Stimulated activated CD4-positive, alpha-beta T cell treated with anti-CD3 and anti-CD28 coated beads, TNF-alpha, amount 100 ng/mL, for 48 hours (primary cell): ENCODE data around the gene PKIB.
"Not testable (repeated sequence)": the region's sequence is repeated elsewhere in the genome, so short reads cannot be mapped to it uniquely, and the experiment has no call there.

Experiments
- DNase-seq, 3 donors: peaks; one replicate each; pipeline ENCODE4 v3.0.0-alpha.2; 2020; ENCODE audit warnings: low read depth in 3 of 3

Gene PKIB

DNA sequence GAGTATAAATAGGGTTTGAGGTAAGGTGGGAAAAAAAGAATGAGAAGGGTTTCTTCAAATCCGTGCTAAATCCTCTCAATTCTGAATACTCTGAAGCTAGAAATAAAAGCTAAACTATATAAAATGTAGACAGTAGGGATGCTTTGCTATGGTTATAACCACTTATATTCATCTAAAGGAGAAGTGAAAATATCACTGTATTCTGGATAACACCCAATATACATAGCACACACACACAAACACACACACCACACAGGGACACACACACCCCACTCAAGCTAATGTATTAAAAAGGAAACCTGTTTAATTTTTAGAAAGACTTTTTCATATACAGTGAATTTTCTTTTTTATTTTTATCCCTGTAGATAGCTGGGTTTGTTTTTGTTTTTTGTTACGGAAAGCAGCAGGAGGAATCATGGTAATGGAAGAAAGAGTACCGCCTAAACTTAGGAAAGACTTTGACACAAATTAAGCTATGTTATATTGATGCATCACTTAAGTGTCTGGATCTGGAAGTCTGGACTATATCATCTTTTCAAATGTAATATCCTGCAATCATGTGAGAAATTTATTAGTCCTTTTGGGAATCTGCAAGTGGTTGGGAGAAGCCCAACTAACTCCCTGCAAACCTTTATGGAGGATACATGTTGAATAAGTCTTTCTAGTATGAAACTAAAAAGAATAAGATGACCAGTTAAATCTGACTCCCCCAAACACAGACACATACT is 100.9 kb downstream of the PKIB start:
- no peak for DNase-seq

DNA sequence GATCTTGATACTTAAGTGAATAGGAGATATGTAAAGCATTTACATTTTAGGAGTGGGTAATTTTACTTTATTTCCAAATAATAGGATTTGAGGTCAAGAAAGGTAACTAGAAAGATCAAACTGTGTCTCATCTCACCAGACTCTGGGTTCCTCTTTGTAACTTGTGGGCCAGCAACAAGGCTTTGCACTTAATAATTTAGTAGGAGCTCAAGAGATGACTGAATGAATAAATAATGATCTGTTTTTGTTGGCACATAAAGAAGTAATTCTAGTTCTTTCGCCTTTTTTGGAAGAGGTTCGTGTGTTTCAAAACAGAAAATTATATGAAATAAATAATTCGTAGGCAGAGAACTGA is 101.9 kb downstream of the PKIB start:
- DNase-seq = no peak

DNA sequence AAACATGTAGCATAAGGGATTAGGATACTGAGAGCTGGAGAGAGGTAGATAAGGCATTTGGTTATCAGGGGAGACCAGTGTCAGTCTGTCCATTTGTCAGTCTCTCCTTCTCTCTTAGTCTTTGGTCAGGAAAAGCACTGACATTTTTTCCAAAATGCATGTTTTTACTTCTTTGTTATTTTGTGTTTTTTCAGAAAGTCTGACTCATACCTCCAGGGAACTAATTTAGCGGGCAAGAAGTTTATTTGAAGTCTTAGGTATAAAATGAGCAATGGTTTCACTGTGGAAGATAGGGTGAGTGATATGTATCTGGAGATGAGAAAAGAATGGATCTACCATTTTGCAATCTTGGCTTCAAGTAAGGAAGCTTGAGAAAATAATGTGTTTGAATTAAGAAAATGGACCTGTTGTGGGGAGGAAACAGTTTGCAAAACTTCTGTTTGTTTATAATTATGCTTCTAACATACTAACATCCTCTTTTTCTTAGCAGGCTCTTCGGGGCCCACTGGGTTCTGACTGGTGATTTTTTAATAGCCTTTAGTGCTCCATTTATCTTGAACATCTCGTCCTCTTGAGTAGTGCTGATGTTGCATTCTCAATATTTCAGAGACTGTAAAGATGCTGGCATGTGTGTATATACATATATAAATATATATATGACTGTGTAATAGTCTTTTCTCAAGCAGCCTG is 102.4 kb downstream of the PKIB start:
- DNase-seq = no peak

DNA sequence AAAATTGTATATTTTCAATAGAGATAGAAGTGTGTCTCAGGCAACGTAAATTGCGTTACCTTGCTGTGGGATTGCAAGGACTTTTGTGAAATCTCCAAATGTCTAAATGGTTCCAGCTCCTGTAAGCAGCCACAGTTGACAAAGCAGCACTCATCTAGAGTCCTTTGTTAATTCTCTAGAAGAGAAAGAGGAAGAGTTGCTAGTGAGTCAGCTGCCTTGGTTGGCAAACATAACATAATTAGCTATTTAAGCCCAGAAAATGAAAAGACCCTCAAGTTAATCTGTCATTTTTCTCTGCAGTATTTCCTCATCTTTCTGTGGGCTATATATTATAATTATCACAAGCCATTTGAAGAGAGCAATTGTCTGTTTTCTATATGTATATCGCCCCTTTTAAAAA is 102.9 kb downstream of the PKIB start:
- DNase-seq = no peak

DNA sequence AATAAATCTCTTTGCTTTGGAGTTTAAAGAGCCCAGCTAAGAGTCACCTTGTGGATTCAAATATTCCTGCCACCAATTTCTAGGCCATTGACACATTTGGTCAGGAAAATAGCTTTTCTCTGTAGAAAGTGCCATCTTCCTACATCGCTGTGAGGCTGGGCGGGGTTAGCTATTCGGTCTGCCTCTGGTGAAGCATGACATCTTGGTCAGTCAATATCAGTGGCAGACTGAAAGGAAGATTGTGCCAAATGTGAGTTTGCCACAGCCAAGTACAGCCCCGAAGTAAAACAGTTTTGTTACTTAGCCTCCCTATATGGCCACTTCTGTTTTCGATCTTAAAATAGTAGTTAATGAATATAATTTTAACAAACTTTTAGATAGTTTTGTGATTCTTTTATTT is 103.9 kb downstream of the PKIB start:
- DNase-seq = no peak

DNA sequence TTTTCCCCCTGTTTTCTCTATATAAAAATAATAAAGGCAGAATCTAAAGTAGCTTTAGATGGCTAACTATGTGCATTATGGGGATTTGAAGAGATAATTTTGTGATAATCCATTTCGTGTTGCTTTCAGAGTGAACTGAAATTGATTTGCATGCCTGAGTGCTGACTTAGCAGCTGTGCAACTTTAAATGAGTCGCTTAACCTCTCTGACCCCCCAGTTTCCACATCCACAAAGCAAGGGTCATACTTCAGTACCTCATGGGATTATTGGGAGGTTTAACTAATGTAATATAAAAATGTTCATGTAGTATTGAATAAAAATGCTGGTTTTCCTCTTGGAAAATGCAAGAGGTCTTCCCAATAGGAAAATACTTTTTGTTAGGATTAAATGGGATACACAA is 105.5 kb downstream of the PKIB start:
- no peak for DNase-seq

DNA sequence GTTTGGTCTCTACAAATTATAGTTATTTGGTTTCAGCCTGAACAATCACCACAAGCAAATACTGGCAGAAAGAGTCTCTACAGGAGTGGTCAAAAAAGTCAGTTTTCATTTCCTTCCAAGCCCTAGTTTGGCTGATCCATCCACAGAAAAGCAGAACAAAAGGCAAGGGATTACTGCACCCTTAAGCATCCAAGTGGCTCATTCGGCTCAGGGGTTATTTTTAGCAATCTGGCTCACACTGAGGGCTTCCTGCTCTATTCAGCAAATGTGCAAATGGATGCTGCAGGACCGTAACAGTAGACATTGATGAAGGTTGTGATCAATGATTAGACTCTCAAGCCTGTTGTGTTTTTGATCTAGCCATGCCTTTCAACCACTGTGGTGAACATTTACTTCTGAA is 107.1 kb downstream of the PKIB start:
- no peak for DNase-seq

DNA sequence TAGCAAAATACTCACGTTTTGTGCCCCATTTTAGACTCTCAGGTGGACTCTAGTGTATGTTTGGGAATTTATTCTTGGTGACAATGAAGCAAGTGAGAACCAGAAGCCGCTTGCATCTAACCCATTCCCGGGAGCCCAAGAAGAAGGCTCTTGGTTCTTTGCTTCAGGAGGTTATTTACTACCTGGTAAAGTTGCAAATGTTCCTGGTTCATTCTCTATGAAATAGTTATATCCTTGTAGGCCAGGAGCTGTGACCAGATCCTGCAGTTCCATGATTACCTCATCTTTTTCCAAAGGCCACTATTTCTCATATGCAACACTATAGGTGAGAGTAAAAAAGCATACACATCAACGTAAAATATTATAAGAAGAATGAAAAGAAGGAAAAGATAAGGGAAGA is 108.4 kb downstream of the PKIB start:
- no peak for DNase-seq

DNA sequence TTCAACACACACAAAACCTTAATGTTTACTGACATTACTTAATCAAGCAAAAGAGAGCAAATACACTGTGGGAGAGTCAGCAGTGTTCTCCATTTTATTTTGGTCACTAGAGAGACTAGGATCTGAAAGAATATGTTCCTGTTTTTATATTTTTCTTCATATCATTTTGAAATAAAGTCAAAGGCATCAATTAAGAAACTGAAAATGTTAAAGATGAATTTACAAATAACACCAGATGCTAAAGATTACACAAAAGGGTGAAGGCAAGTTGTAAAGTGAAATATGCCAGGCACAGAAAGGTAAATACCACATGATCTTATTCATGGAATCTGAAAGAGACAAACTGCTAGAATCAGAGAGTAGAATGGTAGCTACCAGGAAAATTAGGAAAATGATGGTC is 109.0 kb downstream of the PKIB start:
- no peak for DNase-seq

DNA sequence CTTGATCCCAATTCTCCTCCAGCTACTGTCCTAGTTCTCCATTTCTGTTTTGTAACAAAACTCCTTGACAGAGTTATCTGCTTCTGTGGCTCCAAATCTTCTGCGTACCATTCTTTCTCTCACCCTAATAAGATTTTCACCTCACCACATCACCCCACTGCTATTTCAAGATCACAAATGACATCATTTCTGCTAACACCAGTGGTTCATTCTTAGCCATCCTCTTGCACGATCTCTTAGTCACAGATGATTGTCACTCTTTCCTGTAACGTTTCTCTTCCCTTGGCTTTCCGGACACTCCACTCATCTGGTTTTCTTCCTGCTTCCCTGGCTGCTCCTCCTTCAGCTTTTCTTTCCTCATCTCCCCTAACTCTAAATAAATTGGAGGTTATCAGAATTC is 112.5 kb downstream of the PKIB start:
- DNase-seq = no peak

DNA sequence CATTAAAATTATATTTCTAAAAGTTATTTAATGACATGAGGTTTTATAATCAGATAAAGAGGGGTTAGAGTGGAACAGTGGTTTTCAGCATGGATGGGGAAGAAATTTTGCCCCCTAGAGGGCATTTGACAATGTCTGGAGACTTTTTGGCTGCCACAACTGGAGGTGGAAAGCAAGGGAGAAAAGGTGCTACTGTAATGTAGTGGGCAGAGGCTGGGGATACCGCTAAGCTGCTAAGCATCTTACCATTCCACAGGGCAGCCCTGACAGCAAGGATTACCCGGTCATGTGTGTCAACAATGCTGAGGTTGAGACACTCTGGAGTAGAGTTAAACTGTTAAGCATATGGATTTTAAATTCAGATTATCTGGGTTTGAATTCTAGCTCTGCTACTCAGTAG is 116.4 kb downstream of the PKIB start:
- no peak for DNase-seq

DNA sequence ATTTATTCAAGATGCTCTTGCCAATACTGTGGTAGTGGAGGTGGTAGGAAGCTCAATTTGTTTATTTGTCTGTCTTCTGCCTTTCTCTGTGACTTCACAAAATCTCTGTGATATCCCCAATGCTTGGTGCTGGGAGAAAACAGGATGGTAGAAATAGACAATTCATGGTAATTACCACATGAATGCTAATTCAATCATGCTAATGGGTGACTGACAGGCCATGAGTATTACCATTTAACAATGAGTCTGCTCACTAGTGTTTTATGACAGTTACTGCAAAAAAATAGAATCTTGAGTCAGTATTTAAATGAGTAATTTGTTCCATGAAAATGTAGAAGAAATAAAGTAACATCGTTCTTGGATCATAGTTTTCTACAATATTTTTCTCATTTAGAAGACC is 117.0 kb downstream of the PKIB start:
- DNase-seq = no peak

DNA sequence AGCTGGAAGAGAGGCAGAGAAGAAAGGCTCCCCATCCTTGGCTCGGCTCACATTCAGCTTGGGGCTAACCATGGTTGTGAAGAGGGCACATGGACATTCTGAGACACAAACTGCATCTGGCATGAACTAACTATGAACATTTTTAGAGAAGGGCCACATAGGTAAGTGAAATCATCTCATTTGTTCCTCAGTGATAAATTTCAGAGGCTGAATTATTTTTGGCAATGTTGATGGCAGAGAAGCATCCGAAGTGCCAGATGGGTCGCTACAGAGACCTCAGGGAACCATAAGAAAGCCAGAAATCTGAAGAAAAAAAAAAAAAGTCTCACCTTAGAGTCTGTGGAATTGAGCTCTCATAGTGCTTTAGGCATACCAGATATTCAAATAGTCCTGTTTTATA is 120.1 kb downstream of the PKIB start:
- no peak for DNase-seq

DNA sequence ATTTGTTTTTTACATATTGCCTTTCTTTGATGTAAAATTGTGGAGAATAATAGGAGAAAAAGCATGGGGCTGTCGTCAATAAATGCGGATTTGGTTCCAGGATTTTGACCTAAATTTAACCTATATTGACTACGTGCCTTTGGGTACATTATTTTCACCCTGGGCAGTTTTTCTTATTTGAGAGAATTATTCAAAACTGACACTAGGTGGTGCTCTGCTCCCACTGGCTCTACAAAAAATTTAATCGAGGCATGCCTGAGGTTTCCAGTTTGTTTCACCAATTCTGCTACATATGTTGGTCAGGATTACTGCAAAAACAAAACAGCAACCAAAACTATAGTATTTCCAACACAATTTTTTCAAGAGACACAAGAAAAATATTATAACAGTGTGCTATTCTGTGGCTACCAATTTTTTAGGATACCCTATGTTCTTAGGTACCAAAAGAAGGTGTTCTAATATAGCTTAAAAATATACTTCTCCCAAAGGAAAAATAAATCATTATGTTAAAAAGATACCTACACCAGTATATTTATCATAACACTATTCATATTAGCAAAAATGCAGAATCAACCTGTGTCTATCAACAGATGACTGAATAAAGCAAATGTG is 120.7 kb downstream of the PKIB start:
- no peak for DNase-seq

DNA sequence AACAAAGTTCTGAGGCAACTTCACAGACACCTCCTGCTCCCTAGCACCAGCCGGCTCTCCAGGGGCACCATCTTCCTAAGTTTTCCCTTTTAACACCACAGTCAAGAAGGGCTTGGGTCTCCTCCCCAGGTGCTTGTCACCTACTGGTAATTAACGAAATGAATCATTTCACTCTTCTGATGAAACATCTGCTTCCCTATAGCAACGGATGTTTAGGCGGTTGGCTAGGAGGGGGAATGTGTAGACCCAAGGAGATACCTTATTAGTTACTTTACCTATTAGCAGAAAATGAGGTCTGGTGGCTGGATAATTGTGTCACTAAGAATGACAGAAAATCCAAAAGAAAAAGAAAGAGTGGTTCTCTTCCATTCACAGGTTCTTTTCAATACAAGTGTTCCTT is 123.1 kb downstream of the PKIB start:
- DNase-seq = no peak

DNA sequence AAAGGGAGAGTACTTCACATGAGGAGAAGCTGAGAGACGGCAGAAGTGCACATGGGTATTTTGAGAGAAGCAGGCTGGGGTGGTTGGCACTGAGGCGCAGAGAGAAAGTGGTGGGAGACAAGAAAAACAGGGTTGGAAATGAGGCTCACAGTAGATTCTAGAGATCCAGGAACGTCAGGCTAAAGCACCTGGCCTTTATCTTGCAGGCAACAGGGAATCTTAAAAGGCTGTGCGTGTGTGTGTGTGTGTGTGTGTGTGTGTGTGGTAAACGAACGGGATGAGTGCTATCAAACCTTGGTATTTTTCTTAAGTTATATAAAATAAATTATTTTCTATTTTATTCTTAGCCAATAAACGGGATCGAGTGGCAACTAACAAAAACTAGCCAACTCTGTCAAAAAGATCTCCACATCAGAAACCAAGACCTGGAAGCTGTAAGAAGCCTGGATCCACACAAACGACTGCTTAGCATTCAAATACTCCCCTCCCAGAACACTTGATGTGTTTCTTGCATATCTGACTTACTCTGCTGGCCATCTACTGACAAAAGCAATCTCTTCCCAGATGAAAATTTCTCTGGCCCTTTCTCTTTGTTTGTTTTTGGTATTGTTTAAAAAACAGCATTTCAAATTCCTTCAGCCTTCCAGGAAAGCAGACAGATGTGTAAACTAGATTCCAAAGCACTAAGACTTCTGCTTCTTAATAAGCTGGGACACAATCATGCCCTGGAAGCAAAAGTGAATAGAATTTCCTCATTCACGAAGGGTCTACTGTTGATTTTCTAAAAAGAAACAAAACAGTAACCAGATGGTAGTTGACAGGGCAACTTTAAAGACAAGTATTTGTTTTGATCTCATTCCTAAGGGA is 124.6 kb downstream of the PKIB start:
- no peak for DNase-seq

DNA sequence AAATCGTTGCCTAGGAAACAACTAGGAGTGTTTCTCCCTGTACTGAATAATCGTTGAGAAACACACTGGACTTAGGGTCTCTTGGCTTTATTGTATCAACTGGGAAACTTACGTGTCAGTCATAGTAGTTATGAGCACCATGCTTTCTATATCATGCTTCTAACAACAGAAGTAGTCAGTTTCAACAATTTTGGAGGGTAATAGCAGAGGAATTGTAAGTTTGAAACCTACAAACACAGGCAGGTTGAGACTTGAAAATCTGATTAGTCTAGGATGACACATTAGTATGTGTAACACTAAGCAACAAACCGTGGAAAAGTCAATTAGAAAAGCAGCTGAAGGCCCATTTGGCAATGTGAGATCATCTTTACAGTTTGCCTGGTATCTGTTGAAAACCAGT is 125.4 kb downstream of the PKIB start:
- DNase-seq = no peak

DNA sequence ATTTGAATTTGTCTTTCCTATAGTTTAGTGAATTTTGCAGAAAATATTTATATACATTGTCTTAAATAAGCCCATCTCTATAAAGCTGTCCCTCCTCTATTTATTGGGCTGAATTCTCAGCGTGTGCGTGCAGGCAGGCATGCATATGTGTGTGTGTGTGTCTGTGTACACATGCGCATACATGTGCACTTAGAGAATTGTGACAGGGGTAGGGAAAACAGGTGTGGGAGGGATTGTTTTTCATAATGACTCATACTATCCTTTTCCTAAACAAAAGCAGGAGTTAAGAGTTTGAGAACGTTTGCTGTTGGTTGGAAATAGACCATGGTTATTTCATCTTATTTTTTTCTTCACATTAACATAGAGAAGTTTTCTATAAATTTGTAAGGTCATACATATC is 126.0 kb downstream of the PKIB start:
- no peak for DNase-seq

DNA sequence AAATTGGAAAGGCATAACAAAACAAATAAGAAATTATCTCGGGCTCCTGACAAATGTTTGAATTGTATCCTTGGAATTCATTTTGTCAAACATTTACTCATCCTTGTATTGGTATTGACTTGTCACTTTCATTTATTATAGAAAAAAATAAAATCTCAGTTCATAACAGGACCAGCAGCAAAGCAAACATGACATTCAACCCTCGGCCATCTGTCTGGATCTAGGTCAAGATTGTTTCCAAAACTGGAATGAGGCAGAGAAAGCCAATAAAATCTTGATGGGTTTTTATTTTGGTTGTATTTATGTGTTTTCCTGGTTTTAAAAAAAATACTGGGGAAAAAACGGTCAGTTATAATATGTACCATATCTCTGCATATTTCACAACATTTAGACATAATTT is 126.4 kb downstream of the PKIB start:
- DNase-seq = no peak

DNA sequence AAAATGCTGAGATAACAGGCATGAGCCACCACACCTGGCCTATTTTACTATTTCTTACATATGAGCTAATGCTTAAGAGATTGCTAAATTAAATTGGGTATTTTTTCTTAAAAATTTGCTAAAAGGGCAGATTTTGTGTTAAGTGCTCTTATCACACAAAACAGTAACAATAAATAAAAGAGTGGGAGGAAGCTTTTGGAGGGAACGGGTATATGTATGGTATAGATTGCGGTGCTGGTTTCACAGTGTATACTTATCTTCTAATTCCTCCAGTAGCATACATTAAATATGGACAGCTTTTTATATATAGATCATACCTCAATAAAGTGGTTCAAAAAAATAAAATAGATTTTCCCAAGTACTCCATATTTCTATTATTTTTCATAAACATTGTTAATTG is 129.9 kb downstream of the PKIB start:
- DNase-seq = no peak

DNA sequence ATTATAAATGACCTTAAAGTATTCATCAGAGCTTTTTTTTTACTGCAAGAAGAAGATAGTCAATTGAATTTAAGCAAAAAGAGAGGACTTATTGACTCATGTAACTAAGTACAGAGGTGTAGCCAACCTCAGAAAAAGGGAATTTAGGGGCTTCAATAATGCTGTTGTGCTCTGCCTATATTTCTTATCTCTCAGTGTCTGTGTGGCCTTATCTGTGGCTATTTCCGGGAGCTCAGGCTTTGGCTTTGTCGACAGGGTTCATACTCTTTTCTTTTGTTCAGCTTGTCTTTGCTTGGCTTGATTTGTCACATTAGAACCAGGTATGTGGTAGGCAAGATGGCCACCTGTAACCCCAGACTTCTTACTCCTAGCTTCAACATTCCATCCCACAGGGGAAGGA is 130.7 kb downstream of the PKIB start:
- DNase-seq = no peak

DNA sequence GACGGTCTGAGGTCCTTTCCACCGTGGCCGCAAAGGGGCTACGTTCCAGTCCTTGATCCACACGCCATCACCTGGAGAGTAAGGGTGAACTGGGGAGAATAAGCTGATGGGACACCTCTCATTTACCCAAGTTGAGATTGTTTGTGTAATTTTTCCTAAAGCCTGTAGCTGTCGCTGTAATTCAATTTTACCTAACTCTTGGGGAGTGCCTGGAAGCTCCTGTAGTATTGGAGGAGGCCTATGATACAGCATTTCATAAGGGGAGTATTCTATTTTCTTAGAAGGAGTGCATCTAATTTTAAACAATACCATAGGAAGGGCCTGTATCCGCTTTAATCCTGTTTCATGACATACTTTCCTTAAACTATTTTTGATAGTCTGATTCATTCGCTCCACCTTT is 134.0 kb downstream of the PKIB start:
- not testable (repeated sequence) for DNase-seq

DNA sequence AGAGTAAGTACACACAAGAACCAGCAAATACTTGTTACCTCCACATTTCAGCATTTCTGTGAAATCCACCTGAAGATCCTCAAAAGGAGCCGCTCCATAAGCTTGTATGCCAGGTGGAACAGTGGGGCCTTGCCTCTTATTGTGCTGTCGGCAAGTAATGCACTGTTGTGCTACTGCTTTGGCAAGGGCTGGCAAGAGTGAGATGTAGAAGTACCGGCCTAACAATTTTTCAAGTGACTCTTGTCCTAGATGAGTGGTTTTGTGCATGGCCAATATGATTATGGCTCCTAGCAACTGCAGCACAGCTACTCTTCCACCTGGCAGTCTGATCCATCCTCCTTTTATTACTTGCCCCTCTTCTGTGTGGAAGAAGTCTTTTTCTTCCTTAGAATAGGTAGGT is 134.7 kb downstream of the PKIB start:
- not testable (repeated sequence) for DNase-seq
